ENCODE results near the gene AMN. TPM values are rescaled to one million over a fixed set of nuclear protein-coding genes. Genes with fewer than 3 reads are reported as not detected.

The AMN gene
- total and polyA plus RNA-seq, 5 donors = 0.37 to 0.58 (median 0.48) TPM; not detected in 2

DNA sequence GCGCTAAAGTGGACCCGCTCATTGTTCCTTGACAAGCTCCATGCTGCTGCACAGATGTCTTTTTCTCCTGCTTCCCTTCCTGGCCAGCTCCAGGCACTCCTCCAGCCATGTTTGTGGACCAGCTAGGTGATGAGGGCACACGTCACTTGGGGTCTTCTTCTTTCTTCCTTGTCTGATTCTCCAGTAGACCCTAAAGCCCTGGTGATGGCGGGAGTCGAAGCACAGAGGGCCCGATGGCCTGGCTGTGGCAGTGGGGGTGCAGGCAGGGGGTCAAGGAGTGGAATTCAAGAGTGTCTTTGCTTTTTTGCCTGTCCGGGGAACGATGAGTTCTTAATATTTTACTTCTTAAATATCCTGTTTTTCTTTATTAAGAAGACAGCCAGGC, 23.0 kb upstream of the AMN start:
- H3K9me3 ChIP-seq (ENCODE audit: control insufficient read depth, low read length) = no peaks in the 10 kb centered on the region
- no peak overlapping the region for H3K27ac ChIP-seq (ENCODE audit: low read length)
- WGBS = 97% methylated on average over 8 of the region's 8 CpGs
- H3K27me3 ChIP-seq (ENCODE audit: control insufficient read depth, insufficient read depth) = no peaks in the 10 kb centered on the region
- no peak overlapping the region for H3K4me3 ChIP-seq (ENCODE audit: low read length)
- ATAC-seq (no peak), DNase-seq (no peak)
- intact Hi-C loops (cut with DNase I) = no loop called here
- H3K4me1 ChIP-seq (ENCODE audit: control insufficient read depth, insufficient read depth, low read length) = no peaks in the 10 kb centered on the region

DNA sequence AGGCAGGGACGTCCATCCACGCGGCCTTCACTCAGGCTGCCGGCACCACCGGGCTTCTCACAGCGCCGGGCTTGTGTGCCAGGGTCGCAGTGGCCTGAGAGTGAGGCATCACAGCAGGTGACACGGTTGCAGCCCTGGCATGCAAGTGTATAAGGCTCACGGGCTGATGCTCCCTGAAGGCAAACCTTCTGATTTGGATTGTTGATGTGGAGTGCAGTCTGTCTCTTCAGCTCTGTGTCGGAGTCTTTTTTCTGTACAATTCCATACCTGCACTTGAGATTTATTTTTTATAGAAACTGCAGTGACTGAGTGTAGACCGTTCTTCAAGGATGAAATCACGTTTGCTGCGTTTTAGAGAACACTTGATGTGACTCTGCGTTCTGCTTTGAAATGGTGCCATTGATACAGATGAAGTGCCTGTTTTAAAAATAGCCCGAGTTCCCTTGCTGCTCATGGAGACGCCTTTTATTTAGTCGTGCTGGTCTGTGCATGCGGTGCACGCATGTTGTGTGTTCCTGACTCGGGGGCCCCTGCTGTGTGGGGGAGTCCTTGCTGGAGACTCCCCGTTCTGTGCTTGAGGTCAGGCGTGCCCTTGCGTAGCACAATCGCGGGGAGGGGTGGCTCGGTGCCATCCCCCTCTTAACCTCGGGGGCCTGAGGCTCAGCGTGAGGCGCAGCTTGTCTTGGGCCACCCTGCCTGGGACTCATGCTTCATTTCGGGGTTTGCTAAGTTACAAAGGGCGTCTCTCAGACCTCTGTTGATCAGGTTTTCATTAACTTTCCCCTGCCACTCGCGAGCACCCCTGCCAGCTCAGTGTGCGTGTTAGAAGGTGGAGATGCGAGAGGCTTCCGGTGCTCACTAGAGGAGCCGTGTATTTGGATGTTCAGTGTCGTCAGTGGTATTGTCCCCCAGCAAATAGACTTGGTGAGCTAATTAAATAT, 21.6 kb upstream of the AMN start:
- DNase-seq (no peak), ATAC-seq (peak; percentile 29 to 38)
- intact Hi-C loops (cut with DNase I) = no loop called here
- 70% methylated on average over 39 of the region's 39 CpGs for WGBS
- H3K27me3 ChIP-seq (ENCODE audit: control insufficient read depth, insufficient read depth) = no peaks in the 10 kb centered on the region
- H3K27ac ChIP-seq (ENCODE audit: low read length) = no peak overlapping the region
- no peaks in the 10 kb centered on the region for H3K4me1 ChIP-seq (ENCODE audit: control insufficient read depth, insufficient read depth, low read length)
- no peak overlapping the region for H3K4me3 ChIP-seq (ENCODE audit: low read length)
- no peaks in the 10 kb centered on the region for H3K9me3 ChIP-seq (ENCODE audit: control insufficient read depth, low read length)

DNA sequence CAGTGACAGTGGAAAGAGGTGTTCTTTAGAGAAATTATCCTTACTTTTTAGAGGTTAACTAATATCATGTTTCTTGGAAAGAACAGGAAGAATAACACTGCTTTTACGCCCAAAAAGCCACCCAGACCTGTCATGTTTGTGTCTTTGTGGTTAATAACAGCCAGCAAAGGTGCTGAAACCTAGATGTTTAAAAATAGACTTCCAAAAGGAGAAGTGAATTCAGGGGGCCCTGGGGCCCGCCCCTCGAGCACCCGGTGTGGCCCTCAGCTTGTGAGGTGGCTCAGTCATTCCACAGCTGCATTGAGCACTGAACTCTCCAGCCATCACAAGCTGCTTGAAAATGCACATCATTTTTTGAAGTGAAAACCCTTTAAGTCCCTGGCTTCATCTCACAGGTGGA, 20.8 kb upstream of the AMN start:
- intact Hi-C loops (cut with DNase I) = no loop called here
- Histone ChIP-seq H3K9me3 (ENCODE audit: control insufficient read depth, low read length) (no peaks in the 10 kb centered on the region), H3K27ac (ENCODE audit: low read length) (no peak overlapping the region), H3K4me1 (ENCODE audit: control insufficient read depth, insufficient read depth, low read length) (no peaks in the 10 kb centered on the region), H3K4me3 (ENCODE audit: low read length) (no peak overlapping the region), H3K27me3 (ENCODE audit: control insufficient read depth, insufficient read depth) (no peaks in the 10 kb centered on the region)
- WGBS = 75% methylated on average over 4 of the region's 4 CpGs
- ATAC-seq (no peak), DNase-seq (no peak)

DNA sequence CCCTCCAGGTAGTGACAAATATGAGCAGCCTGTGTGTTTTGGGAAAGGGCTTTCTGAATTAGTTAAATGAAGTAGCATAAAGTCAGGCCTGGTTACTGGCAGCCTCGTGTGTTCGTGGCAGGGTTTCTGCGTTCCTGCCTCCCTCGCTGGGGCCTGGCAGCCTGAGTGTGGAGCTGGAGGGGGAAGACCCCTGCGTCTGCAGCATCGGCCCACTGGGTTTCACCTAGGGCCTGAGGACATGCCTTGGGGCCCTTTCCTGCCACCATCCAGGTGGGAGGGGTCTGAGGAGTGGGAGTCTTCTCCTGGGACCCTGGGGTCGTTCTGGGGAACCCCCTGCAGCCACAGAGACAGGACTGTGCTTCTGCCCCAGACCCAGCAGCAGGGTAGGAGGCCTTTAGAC, 20.4 kb upstream of the AMN start:
- Histone ChIP-seq H3K4me1 (ENCODE audit: control insufficient read depth, insufficient read depth, low read length) (no peaks in the 10 kb centered on the region), H3K27ac (ENCODE audit: low read length) (no peak overlapping the region), H3K9me3 (ENCODE audit: control insufficient read depth, low read length) (no peaks in the 10 kb centered on the region), H3K27me3 (ENCODE audit: control insufficient read depth, insufficient read depth) (no peaks in the 10 kb centered on the region), H3K4me3 (ENCODE audit: low read length) (no peak overlapping the region)
- intact Hi-C loops (cut with DNase I) = no loop called here
- no peak for ATAC-seq
- 88% methylated on average over 7 of the region's 7 CpGs for WGBS
- DNase-seq = no peak

DNA sequence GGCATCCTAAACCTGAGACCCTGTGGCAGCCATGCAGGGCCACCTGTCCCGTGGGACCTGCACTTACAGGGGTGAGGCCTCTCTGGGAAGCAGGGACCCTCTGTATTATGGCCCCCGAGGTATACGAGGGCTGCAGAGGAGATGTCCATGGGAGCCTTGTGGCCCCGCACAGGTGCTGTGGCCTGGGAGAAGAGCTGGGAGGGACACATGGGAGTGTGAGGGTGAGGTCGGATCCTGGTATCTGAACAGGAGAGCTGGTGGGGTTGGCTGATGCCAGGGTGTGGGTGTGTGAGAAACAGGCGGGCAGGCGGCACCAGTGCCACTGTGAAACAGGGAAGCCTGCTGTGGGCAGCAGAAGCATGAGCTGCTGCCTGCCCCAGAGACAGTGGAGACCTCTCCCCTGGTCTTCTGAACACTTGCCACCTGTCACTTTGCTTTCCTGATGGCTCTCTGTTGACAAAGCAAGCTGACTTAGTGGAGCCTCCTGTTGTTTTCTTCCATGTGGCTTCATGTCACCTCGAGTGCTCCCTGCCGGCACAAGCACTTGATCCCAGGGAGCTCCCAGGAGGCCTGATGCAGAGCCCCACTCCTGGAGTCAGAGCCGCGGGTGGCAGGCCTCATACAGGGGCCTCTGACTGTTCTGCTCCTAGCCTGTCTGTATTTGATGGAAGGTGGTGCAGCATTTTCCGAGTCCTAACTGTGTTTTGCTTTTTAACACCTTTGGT, 19.8 kb upstream of the AMN start:
- H3K9me3 ChIP-seq (ENCODE audit: control insufficient read depth, low read length) = no peaks in the 10 kb centered on the region
- no peaks in the 10 kb centered on the region for H3K27me3 ChIP-seq (ENCODE audit: control insufficient read depth, insufficient read depth)
- H3K27ac ChIP-seq (ENCODE audit: low read length) = no peak overlapping the region
- ATAC-seq (no peak), DNase-seq (no peak)
- intact Hi-C loops (cut with DNase I) = no loop called here
- 90% methylated on average over 12 of the region's 12 CpGs for WGBS
- H3K4me3 ChIP-seq (ENCODE audit: low read length) = no peak overlapping the region
- no peaks in the 10 kb centered on the region for H3K4me1 ChIP-seq (ENCODE audit: control insufficient read depth, insufficient read depth, low read length)

DNA sequence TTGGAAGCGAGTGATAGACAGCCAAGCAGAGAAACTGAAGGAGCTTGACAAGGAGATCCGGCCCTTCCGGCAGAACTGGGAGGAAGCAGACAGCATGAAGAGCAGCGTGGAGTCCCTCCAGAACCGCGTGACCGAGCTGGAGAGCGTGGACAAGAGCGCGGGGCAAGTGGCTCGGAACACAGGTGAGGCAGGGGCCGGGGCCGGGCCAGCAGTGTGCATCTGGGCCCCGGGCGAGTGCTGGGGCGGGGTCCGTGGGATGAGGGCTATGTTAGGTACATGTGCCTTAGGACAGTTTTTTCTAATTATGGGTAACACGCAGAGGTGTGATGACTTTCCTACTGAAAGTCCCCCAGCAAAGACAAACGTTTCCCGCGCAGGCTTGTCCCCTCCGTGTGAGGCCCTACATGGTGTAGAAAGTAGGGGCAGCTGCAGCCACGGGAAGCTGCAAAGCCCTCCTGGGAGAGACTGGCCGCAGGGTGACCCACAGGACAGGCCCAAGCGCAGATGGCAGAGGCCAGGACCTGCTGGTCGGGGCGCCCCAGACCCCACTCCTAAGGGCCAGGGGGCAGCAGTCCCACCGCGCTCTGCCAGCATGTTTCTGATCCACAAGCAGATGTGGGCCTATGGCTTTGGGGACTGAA, 19.1 kb upstream of the AMN start:
- no peaks in the 10 kb centered on the region for H3K4me1 ChIP-seq (ENCODE audit: control insufficient read depth, insufficient read depth, low read length)
- 96% methylated on average over 29 of the region's 29 CpGs for WGBS
- H3K27ac ChIP-seq (ENCODE audit: low read length) = no peak overlapping the region
- ATAC-seq (no peak), DNase-seq (no peak)
- no peaks in the 10 kb centered on the region for H3K9me3 ChIP-seq (ENCODE audit: control insufficient read depth, low read length)
- no peaks in the 10 kb centered on the region for H3K27me3 ChIP-seq (ENCODE audit: control insufficient read depth, insufficient read depth)
- intact Hi-C loops (cut with DNase I) = no loop called here
- H3K4me3 ChIP-seq (ENCODE audit: low read length) = no peak overlapping the region

DNA sequence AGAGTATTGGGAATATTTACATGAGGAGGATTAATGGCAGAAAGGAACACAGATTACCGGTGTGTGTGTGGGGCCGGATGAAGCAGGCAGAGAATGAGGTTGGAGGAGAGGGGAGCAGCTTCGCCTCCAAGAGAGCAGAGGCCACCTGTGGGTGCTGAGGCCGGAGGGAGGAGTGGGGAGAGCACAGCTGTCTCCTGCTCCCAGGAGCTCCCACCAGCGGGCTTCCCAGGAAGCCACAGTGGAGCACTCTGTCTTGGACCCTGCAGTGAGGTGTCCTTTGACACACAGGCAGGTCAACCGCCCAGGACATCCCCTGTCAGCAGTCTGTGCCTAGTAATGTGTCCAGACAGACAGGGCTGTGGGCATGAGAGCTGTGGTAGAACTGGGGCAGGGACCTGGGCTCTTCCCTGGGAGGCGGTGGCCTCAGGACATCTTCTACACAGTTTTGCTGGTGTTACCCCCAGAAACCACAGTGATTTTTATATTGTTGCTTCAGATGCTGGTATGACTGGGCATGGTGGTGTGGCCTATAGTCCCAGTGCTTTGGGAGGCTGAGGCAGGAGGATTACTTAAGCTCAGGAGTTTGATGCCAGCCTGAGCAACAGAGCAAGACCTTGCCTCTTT, 18.5 kb upstream of the AMN start:
- Histone ChIP-seq H3K27ac (ENCODE audit: low read length) (no peak overlapping the region), H3K27me3 (ENCODE audit: control insufficient read depth, insufficient read depth) (no peaks in the 10 kb centered on the region), H3K4me1 (ENCODE audit: control insufficient read depth, insufficient read depth, low read length) (no peaks in the 10 kb centered on the region), H3K4me3 (ENCODE audit: low read length) (no peak overlapping the region), H3K9me3 (ENCODE audit: control insufficient read depth, low read length) (no peaks in the 10 kb centered on the region)
- WGBS = 95% methylated on average over 7 of the region's 7 CpGs
- intact Hi-C loops (cut with DNase I) = no loop called here
- ATAC-seq (no peak), DNase-seq (no peak)

DNA sequence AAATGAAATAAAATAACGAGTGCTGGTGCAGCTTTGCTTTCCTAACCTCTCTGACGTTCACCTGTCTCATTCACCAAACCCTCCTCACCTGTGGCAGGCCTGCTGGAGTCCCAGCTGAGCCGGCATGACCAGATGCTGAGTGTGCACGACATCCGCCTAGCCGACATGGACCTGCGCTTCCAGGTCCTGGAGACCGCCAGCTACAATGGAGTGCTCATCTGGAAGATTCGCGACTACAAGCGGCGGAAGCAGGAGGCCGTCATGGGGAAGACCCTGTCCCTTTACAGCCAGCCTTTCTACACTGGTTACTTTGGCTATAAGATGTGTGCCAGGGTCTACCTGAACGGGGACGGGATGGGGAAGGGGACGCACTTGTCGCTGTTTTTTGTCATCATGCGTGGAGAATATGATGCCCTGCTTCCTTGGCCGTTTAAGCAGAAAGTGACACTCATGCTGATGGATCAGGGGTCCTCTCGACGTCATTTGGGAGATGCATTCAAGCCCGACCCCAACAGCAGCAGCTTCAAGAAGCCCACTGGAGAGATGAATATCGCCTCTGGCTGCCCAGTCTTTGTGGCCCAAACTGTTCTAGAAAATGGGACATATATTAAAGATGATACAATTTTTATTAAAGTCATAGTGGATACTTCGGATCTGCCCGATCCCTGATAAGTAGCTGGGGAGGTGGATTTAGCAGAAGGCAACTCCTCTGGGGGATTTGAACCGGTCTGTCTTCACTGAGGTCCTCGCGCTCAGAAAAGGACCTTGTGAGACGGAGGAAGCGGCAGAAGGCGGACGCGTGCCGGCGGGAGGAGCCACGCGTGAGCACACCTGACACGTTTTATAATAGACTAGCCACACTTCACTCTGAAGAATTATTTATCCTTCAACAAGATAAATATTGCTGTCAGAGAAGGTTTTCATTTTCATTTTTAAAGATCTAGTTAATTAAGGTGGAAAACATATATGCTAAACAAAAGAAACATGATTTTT, 17.1 kb upstream of the AMN start:
- WGBS = 96% methylated on average over 38 of the region's 38 CpGs
- Histone ChIP-seq H3K27me3 (ENCODE audit: control insufficient read depth, insufficient read depth) (no peaks in the 10 kb centered on the region), H3K9me3 (ENCODE audit: control insufficient read depth, low read length) (no peaks in the 10 kb centered on the region), H3K27ac (ENCODE audit: low read length) (no peak overlapping the region), H3K4me3 (ENCODE audit: low read length) (no peak overlapping the region), H3K4me1 (ENCODE audit: control insufficient read depth, insufficient read depth, low read length) (no peaks in the 10 kb centered on the region)
- ATAC-seq = no peak
- no peak for DNase-seq
- intact Hi-C loops (cut with DNase I) = no loop called here

DNA sequence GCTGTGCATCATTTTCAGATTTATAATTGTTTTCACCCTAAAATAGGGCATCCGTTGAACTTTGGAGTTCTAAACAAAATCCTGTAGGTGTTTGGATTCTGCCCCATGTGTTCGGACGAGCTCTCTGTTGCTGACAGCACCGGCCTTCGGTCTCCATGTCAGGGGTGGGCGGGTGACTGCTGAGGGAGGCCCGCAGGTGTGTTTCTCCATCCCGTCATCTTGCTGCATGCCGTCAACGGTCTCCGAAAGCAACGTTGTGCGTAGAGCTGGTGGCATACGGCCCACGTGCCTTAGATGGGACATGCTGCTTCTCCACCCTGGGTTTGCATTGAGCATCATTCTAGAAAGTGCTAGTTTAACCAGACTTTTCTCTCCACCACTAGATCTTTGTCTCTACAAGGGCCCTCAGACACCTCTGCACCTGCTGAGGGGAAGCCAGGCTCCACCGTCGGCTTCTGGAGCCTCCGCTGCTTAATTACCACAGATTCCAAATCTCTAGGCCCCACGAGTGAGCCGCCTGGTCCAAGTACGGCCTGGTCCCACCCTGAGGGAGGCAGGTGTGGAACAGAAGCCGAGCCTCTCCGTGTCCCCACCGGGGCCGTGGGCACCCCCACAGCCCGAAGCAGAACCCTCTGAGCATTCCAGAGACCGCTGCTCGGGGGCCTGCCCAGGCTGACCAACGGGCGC, 15.7 kb upstream of the AMN start:
- intact Hi-C loops (cut with DNase I) = no loop called here

More for the DNA sequence above, 15.7 kb upstream of the AMN start:
- ATAC-seq (no peak), DNase-seq (peak in 1 of 3 donors; percentile 28)
- Histone ChIP-seq H3K27ac (ENCODE audit: low read length) (no peak overlapping the region), H3K27me3 (ENCODE audit: control insufficient read depth, insufficient read depth) (no peaks in the 10 kb centered on the region), H3K4me3 (ENCODE audit: low read length) (no peak overlapping the region), H3K4me1 (ENCODE audit: control insufficient read depth, insufficient read depth, low read length) (no peaks in the 10 kb centered on the region), H3K9me3 (ENCODE audit: control insufficient read depth, low read length) (no peaks in the 10 kb centered on the region)
- WGBS = 96% methylated on average over 30 of the region's 30 CpGs

Data from right cardiac atrium (tissue), 5 donors.